ENCODE results near the gene WFS1.

DNA sequence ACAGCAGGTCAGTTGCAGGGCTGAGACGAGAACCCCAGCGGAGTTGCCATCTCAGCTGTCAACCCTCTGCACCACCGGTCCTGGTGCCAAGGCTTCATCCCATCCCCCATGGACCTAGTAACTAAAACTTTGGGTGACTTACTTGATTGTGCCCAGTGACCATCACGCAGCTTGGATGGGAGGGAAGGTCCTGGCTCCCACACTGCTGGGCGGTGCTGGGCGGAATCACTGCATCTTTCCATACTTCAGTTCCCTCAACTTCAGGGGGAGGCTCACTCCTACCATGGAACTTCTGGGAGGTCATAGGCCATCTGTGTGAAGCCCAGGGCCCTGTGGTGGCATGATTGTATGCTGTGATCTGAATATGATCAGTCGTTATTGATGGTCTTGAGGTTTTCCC is 43.1 kb upstream of the WFS1 start:
- TF ChIP-seq, protein P1, sequence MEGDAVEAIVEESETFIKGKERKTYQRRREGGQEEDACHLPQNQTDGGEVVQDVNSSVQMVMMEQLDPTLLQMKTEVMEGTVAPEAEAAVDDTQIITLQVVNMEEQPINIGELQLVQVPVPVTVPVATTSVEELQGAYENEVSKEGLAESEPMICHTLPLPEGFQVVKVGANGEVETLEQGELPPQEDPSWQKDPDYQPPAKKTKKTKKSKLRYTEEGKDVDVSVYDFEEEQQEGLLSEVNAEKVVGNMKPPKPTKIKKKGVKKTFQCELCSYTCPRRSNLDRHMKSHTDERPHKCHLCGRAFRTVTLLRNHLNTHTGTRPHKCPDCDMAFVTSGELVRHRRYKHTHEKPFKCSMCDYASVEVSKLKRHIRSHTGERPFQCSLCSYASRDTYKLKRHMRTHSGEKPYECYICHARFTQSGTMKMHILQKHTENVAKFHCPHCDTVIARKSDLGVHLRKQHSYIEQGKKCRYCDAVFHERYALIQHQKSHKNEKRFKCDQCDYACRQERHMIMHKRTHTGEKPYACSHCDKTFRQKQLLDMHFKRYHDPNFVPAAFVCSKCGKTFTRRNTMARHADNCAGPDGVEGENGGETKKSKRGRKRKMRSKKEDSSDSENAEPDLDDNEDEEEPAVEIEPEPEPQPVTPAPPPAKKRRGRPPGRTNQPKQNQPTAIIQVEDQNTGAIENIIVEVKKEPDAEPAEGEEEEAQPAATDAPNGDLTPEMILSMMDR (IDR thresholded peaks at IDR 0.05; ENCODE audit: control extremely low read depth in 1 of 3, insufficient read depth in 1 of 3, low read depth in 1 of 3, low read length in 3 of 3), result no peak
- TF ChIP-seq, protein P2, sequence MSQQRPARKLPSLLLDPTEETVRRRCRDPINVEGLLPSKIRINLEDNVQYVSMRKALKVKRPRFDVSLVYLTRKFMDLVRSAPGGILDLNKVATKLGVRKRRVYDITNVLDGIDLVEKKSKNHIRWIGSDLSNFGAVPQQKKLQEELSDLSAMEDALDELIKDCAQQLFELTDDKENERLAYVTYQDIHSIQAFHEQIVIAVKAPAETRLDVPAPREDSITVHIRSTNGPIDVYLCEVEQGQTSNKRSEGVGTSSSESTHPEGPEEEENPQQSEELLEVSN (IDR thresholded peaks at IDR 0.05), result no peak
- TF ChIP-seq TBP (IDR thresholded peaks at IDR 0.05; ENCODE audit: low read depth, low read length) (no peak), KDM1A (IDR thresholded peaks at IDR 0.05; ENCODE audit: borderline replicate concordance, low read length) (no peak), GABPA (IDR thresholded peaks at IDR 0.05; ENCODE audit: borderline replicate concordance, insufficient read depth, low read length) (no peak), EGR1 (IDR thresholded peaks at IDR 0.05; ENCODE audit: borderline replicate concordance, low read depth, low read length) (no peak), CREB1 (IDR thresholded peaks at IDR 0.05) (no peak), TEAD4 (IDR thresholded peaks at IDR 0.05; ENCODE audit: low read depth, low read length) (no peak), POLR2A (IDR thresholded peaks at IDR 0.05; ENCODE audit: control extremely low read depth in 1 of 2, low read depth in 2 of 2, low read length in 2 of 2) (no peak), POLR2AphosphoS5 (IDR thresholded peaks at IDR 0.05; ENCODE audit: low read depth, low read length) (no peak)
- TF ChIP-seq, protein P3, sequence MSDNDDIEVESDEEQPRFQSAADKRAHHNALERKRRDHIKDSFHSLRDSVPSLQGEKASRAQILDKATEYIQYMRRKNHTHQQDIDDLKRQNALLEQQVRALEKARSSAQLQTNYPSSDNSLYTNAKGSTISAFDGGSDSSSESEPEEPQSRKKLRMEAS (IDR thresholded peaks at IDR 0.05), result no peak
